Loucy (cell line): ENCODE data around the gene CNTN1.

Source experiments
- H2AFZ ChIP-seq: fragments of 200-600 bp; sonication (generic); 2 replicates; pipeline ENCODE4 v1.6.0; 2016; ENCODE audit warnings: antibody characterized with exemption, mild to moderate bottlenecking, low read length, moderate library complexity
- H3F3A ChIP-seq: fragments of 200-600 bp; 2 replicates; pipeline ENCODE4 v1.6.0; 2016; ENCODE audit warnings: antibody characterized with exemption, low read depth, mild to moderate bottlenecking
- H3K27me3 ChIP-seq: fragments of 200-600 bp; sonication (generic); 2 replicates; pipeline ENCODE4 v1.6.1; 2014; ENCODE audit warnings: low read length, mild to moderate bottlenecking; ENCODE audit not compliant: insufficient read depth, poor library complexity, severe bottlenecking
- H3K36me3 ChIP-seq: fragments of 200-600 bp; sonication (generic); 2 replicates; pipeline ENCODE4 v1.6.1; 2016; ENCODE audit warnings: low read length; ENCODE audit not compliant: insufficient read depth
- H3K4me1 ChIP-seq: fragments of 200-600 bp; sonication (generic); 2 replicates; pipeline ENCODE4 v1.5.1; 2014; ENCODE audit warnings: low read length, mild to moderate bottlenecking; ENCODE audit not compliant: insufficient read depth, poor library complexity, severe bottlenecking
- H3K4me2 ChIP-seq: fragments of 200-600 bp; sonication (generic); 2 replicates; pipeline ENCODE4 v1.6.0; 2014; ENCODE audit warnings: antibody characterized with exemption, low read length, low read depth, mild to moderate bottlenecking; ENCODE audit not compliant: poor library complexity, severe bottlenecking
- H3K4me3 ChIP-seq: fragments of 200-600 bp; sonication (generic); 2 replicates; pipeline ENCODE4 v1.5.1; 2014; ENCODE audit warnings: low read length, mild to moderate bottlenecking, mixed read lengths; ENCODE audit not compliant: poor library complexity, severe bottlenecking
- H3K79me2 ChIP-seq: fragments of 200-600 bp; sonication (generic); 2 replicates; pipeline ENCODE4 v1.6.1; 2014; ENCODE audit warnings: low read length; ENCODE audit not compliant: insufficient read depth
- H3K9ac ChIP-seq: fragments of 200-600 bp; sonication (generic); 2 replicates; pipeline ENCODE4 v1.6.0; 2014; ENCODE audit warnings: mild to moderate bottlenecking, low read depth, low read length, moderate library complexity; ENCODE audit not compliant: poor library complexity, severe bottlenecking
- H3K9me2 ChIP-seq: fragments of 200-600 bp; sonication (generic); replicated peaks from 2 replicates; pipeline ENCODE4 v1.6.1; 2016; ENCODE audit warnings: low read depth, low read length, mixed read lengths
- H3K9me3 ChIP-seq: fragments of 200-600 bp; sonication (generic); 2 replicates; pipeline ENCODE4 v1.6.1; 2014; ENCODE audit warnings: mild to moderate bottlenecking, antibody characterized with exemption, low read length, low read depth; ENCODE audit not compliant: insufficient read depth
- H4K20me1 ChIP-seq: fragments of 200-600 bp; sonication (generic); 2 replicates; pipeline ENCODE4 v1.6.0; 2014; ENCODE audit warnings: antibody characterized with exemption, low read length, mild to moderate bottlenecking; ENCODE audit not compliant: insufficient read depth, poor library complexity, severe bottlenecking
- EZH2phosphoT487 ChIP-seq: fragments of 200-600 bp; IDR thresholded peaks from 2 replicates; pipeline ENCODE4 v1.6.1; 2018; ENCODE audit warnings: antibody characterized with exemption, mild to moderate bottlenecking, moderate library complexity, borderline replicate concordance
- TF ChIP-seq, protein P1 (sequence below): fragments of 200-600 bp; sonication (generic); conservative IDR thresholded peaks from 2 replicates; pipeline ENCODE4 v1.5.1; 2014; ENCODE audit warnings: mild to moderate bottlenecking, antibody characterized with exemption, low read length

Gene CNTN1

DNA sequence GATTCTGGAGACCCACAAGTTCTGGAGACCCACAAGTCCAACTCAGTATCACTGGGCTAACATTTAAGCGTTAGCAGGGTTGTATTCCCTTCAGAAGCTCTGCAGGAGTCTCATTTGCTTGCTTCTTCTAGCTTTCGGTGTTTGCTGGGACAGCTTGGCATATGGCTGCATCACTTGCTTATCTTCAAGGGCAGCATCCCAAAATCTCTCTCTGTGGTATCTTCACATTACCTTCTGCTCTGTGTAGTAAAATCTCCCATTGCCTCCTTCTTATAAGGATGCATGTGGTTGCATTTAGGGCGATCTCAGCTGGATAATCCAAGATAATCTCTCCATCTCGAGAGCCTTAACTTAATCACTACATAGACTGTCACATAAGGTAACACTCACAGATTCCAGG, 7.3 kb upstream of the CNTN1 start:
- no peaks in the 10 kb centered on the region for H3K9me3 ChIP-seq
- no peak overlapping the region for H3K4me2 ChIP-seq

DNA sequence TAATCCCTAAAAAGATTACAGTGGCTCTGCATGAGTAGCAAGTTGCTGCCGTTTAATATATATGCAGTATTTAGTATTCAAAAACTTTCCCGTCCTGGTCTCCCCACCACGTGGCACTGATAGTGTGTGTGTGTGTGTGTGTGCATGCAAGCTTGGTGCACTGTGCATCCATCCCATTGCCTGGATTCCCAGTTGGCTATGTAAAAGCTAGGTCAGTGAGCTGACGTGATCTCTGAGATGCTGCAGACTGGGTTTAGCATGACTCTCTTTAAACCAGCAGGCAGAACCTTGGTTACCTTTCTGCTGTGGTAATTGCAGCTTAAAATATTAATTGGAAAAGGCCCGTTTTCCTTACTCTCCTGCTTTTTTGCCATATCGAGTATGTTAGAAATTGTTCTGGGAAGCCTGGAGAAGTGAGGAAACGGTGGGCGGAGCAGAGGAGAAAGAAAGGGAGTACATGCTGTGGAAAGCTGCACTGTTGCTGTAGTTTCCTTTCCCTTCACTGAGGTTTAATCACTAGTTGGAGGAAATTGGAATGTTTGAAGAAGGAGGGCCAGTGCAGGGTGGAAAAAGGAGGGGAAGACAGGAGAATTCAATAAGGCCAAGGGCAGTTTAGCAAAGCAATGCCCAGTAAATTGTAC, 4.0 kb upstream of the CNTN1 start:
- no peak overlapping the region for H2AFZ ChIP-seq
- no peak overlapping the region for H3K4me3 ChIP-seq
- H3K27me3 ChIP-seq, result no peaks in the 10 kb centered on the region
- H3K79me2 ChIP-seq, result no peaks in the 10 kb centered on the region
- no peaks in the 10 kb centered on the region for H3K4me1 ChIP-seq
- no peaks in the 10 kb centered on the region; the same call in 1 of the 2 replicates for H3K9me2 ChIP-seq
- H4K20me1 ChIP-seq, result no peaks in the 10 kb centered on the region
- H3K9ac ChIP-seq, result no peak overlapping the region
- H3K9me3 ChIP-seq, result no peaks in the 10 kb centered on the region
- no peak for TF ChIP-seq EZH2phosphoT487
- TF ChIP-seq, protein P1, sequence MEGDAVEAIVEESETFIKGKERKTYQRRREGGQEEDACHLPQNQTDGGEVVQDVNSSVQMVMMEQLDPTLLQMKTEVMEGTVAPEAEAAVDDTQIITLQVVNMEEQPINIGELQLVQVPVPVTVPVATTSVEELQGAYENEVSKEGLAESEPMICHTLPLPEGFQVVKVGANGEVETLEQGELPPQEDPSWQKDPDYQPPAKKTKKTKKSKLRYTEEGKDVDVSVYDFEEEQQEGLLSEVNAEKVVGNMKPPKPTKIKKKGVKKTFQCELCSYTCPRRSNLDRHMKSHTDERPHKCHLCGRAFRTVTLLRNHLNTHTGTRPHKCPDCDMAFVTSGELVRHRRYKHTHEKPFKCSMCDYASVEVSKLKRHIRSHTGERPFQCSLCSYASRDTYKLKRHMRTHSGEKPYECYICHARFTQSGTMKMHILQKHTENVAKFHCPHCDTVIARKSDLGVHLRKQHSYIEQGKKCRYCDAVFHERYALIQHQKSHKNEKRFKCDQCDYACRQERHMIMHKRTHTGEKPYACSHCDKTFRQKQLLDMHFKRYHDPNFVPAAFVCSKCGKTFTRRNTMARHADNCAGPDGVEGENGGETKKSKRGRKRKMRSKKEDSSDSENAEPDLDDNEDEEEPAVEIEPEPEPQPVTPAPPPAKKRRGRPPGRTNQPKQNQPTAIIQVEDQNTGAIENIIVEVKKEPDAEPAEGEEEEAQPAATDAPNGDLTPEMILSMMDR, result no peak
- H3K4me2 ChIP-seq, result no peak overlapping the region
- no peaks in the 10 kb centered on the region for H3F3A ChIP-seq
- H3K36me3 ChIP-seq, result no peaks in the 10 kb centered on the region

More for the DNA sequence above, 7.3 kb upstream of the CNTN1 start:
- no peaks in the 10 kb centered on the region for H3K79me2 ChIP-seq
- H3K4me1 ChIP-seq, result no peaks in the 10 kb centered on the region
- H3K9ac ChIP-seq, result no peak overlapping the region
- no peak overlapping the region for H3K4me3 ChIP-seq
- no peaks in the 10 kb centered on the region for H3F3A ChIP-seq
- H3K36me3 ChIP-seq, result no peaks in the 10 kb centered on the region
- no peak overlapping the region for H2AFZ ChIP-seq
- no peak for TF ChIP-seq EZH2phosphoT487
- TF ChIP-seq, protein P1, result no peak
- no peaks in the 10 kb centered on the region for H3K27me3 ChIP-seq
- no peaks in the 10 kb centered on the region for H4K20me1 ChIP-seq
- H3K9me2 ChIP-seq, result no peaks in the 10 kb centered on the region; the same call in 1 of the 2 replicates

DNA sequence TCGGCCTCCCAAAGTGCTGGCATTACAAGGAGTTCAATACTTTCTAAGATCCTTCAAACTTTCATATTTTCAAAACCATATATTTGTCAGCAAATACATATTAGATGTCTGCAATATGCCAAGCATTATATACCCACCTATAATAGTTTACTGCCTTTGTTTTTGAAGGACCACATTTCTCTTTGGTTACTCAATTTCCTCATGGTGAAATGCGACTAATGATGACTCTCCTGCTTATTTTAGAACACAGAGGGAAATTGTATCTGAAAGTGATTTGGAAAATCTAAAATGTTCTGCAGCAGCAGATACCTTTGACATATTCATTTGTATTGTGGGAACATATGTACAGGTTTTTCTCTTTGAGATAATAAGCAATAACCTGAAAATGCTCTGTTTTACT, 2.7 kb upstream of the CNTN1 start:
- H3K4me2 ChIP-seq, result no peak overlapping the region
- no peaks in the 10 kb centered on the region for H4K20me1 ChIP-seq
- no peak for TF ChIP-seq EZH2phosphoT487
- TF ChIP-seq, protein P1, result no peak
- H3K9ac ChIP-seq, result no peak overlapping the region
- no peak overlapping the region for H3K4me3 ChIP-seq
- no peaks in the 10 kb centered on the region for H3K9me3 ChIP-seq
- no peaks in the 10 kb centered on the region for H3K79me2 ChIP-seq
- H2AFZ ChIP-seq, result no peak overlapping the region
- H3K36me3 ChIP-seq, result no peaks in the 10 kb centered on the region
- H3K4me1 ChIP-seq, result no peaks in the 10 kb centered on the region
- no peaks in the 10 kb centered on the region; the same call in 1 of the 2 replicates for H3K9me2 ChIP-seq
- no peaks in the 10 kb centered on the region for H3K27me3 ChIP-seq
- no peaks in the 10 kb centered on the region for H3F3A ChIP-seq
